MCF 10A (cell line): ENCODE data around the gene MAP1LC3B2. TPM values are rescaled to one million over a fixed set of nuclear protein-coding genes. Genes with fewer than 3 reads are reported as not detected.

ENCODE experiments used
- BruUV-seq: library from RNA; stranded (reverse); fragments of 400-500 nt; replicated peaks from 2 replicates; lab custom pipeline; 2021; lab: Mats Ljungman, UMichigan
- CTCF ChIA-PET: fragments of 300-600 bp; sonication (Branson Sonifier 250); formaldehyde crosslinking; extraction: SDS; loops from one replicate; lab custom pipeline; 2021; ENCODE audit warnings: antibody characterized with exemption, inconsistent platforms; lab: Yijun Ruan, JAX
- POLR2A ChIA-PET: fragments of 300-600, 350-650 bp; sonication (Branson Sonifier 250); formaldehyde crosslinking; extraction: SDS; loops from one replicate; lab custom pipeline; 2020; ENCODE audit warnings: antibody characterized with exemption, inconsistent platforms; lab: Yijun Ruan, JAX
- DNase-seq: peaks from one replicate; pipeline ENCODE4 v3.0.0-alpha.2; 2018; ENCODE audit not compliant: unreplicated experiment
- H3K27ac Mint-ChIP-seq: one replicate; pipeline ENCODE4 v1.8.0; 2022; ENCODE audit warnings: mild to moderate bottlenecking, low read depth, mixed read lengths; ENCODE audit not compliant: unreplicated experiment
- H3K27me3 Mint-ChIP-seq: one replicate; pipeline ENCODE4 v1.8.0; 2022; ENCODE audit warnings: mixed read lengths; ENCODE audit not compliant: insufficient read depth, unreplicated experiment
- H3K36me3 Mint-ChIP-seq: one replicate; pipeline ENCODE4 v1.8.0; 2022; ENCODE audit warnings: mild to moderate bottlenecking, moderate library complexity, mixed read lengths; ENCODE audit not compliant: insufficient read depth, unreplicated experiment
- H3K4me1 Mint-ChIP-seq: one replicate; pipeline ENCODE4 v1.8.0; 2022; ENCODE audit warnings: mixed read lengths; ENCODE audit not compliant: insufficient read depth, unreplicated experiment
- H3K4me3 Mint-ChIP-seq: one replicate; pipeline ENCODE4 v1.8.0; 2022; ENCODE audit warnings: mild to moderate bottlenecking, moderate library complexity, mixed read lengths; ENCODE audit not compliant: unreplicated experiment
- H3K9me3 Mint-ChIP-seq: one replicate; pipeline ENCODE4 v1.8.0; 2022; ENCODE audit warnings: mixed read lengths; ENCODE audit not compliant: unreplicated experiment
- CTCF ChIP-seq: fragments of 200-600 bp; IDR thresholded peaks from one replicate; pipeline ENCODE4 v1.8.0; 2022; ENCODE audit warnings: antibody characterized with exemption, mild to moderate bottlenecking; ENCODE audit not compliant: unreplicated experiment
- intact Hi-C: fragments of 100-400 bp; cut with micrococcal nuclease; formaldehyde crosslinking; loops from 2 replicates; pipeline ENCODE4 v1.14.1; 2022
- total RNA-seq: library from RNA; stranded (reverse); gene quantifications from 2 replicates; pipeline ENCODE4 v1.2.3, GENCODE V29; 2022

The MAP1LC3B2 gene
- total RNA-seq, 1 experiment from 2014 or later = 3.4 TPM

DNA sequence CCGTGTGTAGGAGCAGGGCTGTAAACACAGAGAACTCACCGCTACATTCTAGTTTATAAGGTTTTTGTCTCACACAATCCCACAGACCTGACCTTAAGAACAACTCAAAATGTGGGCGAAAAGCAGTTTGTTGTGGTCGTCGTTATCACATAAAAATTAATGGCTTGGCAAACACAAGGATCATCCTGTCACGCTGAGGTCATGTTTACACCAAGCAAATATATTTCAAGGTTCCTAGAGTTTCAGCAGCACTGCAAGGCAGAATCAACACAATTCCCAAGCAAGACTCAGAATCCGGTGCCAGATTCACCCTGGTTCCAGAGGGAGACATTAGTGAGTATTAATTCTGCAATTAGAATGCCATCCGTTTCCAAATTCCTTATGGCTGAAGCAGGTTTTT lies 30.1 kb upstream of the MAP1LC3B2 start:
- CTCF ChIA-PET = no interaction called here

GRCh38 chr12:116529686-116530085 lies 29.5 kb upstream of the MAP1LC3B2 start:
- POLR2A ChIA-PET = no interaction called here
- BruUV-seq = no TSS peak
- no peak for DNase-seq
- no peak overlapping the region for H3K27ac Mint-ChIP-seq
- TF ChIP-seq CTCF = no peak
- H3K4me3 Mint-ChIP-seq = no peak overlapping the region
- no peaks in the 10 kb centered on the region for H3K9me3 Mint-ChIP-seq
- CTCF ChIA-PET = interaction anchor here (0.6 kb wide), 1 partner anchor 166 kb away, joined by 3 read pairs; no protein-coding TSS in a partner anchor
- no peaks in the 10 kb centered on the region for H3K36me3 Mint-ChIP-seq
- intact Hi-C loops = loop anchor here (10.0 kb wide), 1 partner anchor 255 kb away; the partner anchor contains the start of gene MED13L
- peaks cover 40% of the 10 kb centered on the region for H3K4me1 Mint-ChIP-seq
- H3K27me3 Mint-ChIP-seq = no peaks in the 10 kb centered on the region

More for the DNA sequence above, 30.1 kb upstream of the MAP1LC3B2 start:
- no peaks in the 10 kb centered on the region for H3K36me3 Mint-ChIP-seq
- intact Hi-C loops = loop anchor here (10.0 kb wide), 1 partner anchor 254 kb away; the partner anchor contains the start of gene MED13L
- no peaks in the 10 kb centered on the region for H3K27me3 Mint-ChIP-seq
- H3K27ac Mint-ChIP-seq = no peak overlapping the region
- BruUV-seq = no TSS peak
- no peaks in the 10 kb centered on the region for H3K9me3 Mint-ChIP-seq
- H3K4me3 Mint-ChIP-seq = no peak overlapping the region
- H3K4me1 Mint-ChIP-seq = peaks cover 42% of the 10 kb centered on the region
- no peak for DNase-seq
- no peak for TF ChIP-seq CTCF
- POLR2A ChIA-PET = interaction anchor here (0.6 to 1.0 kb wide), 3 partner anchors 12 to 96 kb away, joined by 3 read pairs; no protein-coding TSS in a partner anchor

- Mint-ChIP-seq H3K4me3 (no peak overlapping the region), H3K36me3 (no peaks in the 10 kb centered on the region), H3K9me3 (no peaks in the 10 kb centered on the region), H3K27me3 (no peaks in the 10 kb centered on the region), H3K27ac (no peak overlapping the region), H3K4me1 (peaks cover 24% of the 10 kb centered on the region)
- DNase-seq = no peak
- CTCF ChIA-PET = interaction anchor here (0.6 kb wide), 1 partner anchor 227 kb away, joined by 4 read pairs; no protein-coding TSS in a partner anchor
- no peak for TF ChIP-seq CTCF
- intact Hi-C loops = no loop called here
- POLR2A ChIA-PET = no interaction called here
- BruUV-seq = no TSS peak
Observed at GRCh38 chr12:116532428-116532827, 26.8 kb upstream of the MAP1LC3B2 start.

GRCh38 chr12:116532986-116533342 lies 26.2 kb upstream of the MAP1LC3B2 start:
- ChIA-PET POLR2A (interaction anchor here (0.6 to 1.5 kb wide), 4 partner anchors 8 to 209 kb away, joined by 3 to 8 read pairs (median 4); partner anchors contain the start of gene MAP1LC3B2), CTCF (no interaction called here)
- H3K4me1 Mint-ChIP-seq = peaks cover 19% of the 10 kb centered on the region
- peak overlapping the region; percentile 68 for H3K4me3 Mint-ChIP-seq
- no peaks in the 10 kb centered on the region for H3K9me3 Mint-ChIP-seq
- H3K27me3 Mint-ChIP-seq = no peaks in the 10 kb centered on the region
- TF ChIP-seq CTCF = no peak
- no TSS peak for BruUV-seq
- DNase-seq = no peak
- no peak overlapping the region for H3K27ac Mint-ChIP-seq
- intact Hi-C loops = no loop called here
- no peaks in the 10 kb centered on the region for H3K36me3 Mint-ChIP-seq
